Ishikawa (cell line): Measurements from ENCODE around the gene B3GAT1.

Experiments
- CEBPB ChIP-seq: IDR thresholded peaks from 2 replicates; pipeline ENCODE4 v1.6.1; 2012
- CREB1 ChIP-seq: IDR thresholded peaks from 2 replicates; pipeline ENCODE4 v1.6.1; 2012; ENCODE audit warnings: low read depth
- EGR1 ChIP-seq: IDR thresholded peaks from 2 replicates; pipeline ENCODE4 v1.6.1; 2012
- EP300 ChIP-seq: IDR thresholded peaks from 2 replicates; pipeline ENCODE4 v1.6.1; 2012; ENCODE audit warnings: borderline replicate concordance
- FOXM1 ChIP-seq: IDR thresholded peaks from 2 replicates; pipeline ENCODE4 v1.6.1; 2012; ENCODE audit warnings: low read depth, borderline replicate concordance
- NFIC ChIP-seq: IDR thresholded peaks from 2 replicates; pipeline ENCODE4 v1.6.1; 2012
- RAD21 ChIP-seq: IDR thresholded peaks from 2 replicates; pipeline ENCODE4 v1.6.1; 2012; ENCODE audit warnings: low read depth
- TAF1 ChIP-seq: IDR thresholded peaks from 2 replicates; pipeline ENCODE4 v1.6.1; 2012; ENCODE audit warnings: low read depth, mild to moderate bottlenecking
- TCF12 ChIP-seq: IDR thresholded peaks from 2 replicates; pipeline ENCODE4 v1.6.1; 2012; ENCODE audit warnings: low read depth
- TEAD4 ChIP-seq: IDR thresholded peaks from 2 replicates; pipeline ENCODE4 v1.6.1; 2012
- YY1 ChIP-seq: IDR thresholded peaks from 2 replicates; pipeline ENCODE4 v1.6.1; 2012; ENCODE audit warnings: low read depth
- ZBTB7A ChIP-seq: IDR thresholded peaks from 2 replicates; pipeline ENCODE4 v1.6.1; 2012; ENCODE audit warnings: low read depth
- TF ChIP-seq, protein P1 (sequence below): IDR thresholded peaks from 2 replicates; pipeline ENCODE4 v1.6.1; 2012; ENCODE audit warnings: low read depth, mild to moderate bottlenecking
- TF ChIP-seq, protein P2 (sequence below): IDR thresholded peaks from 2 replicates; pipeline ENCODE4 v1.6.1; 2012
- TF ChIP-seq, protein P3 (sequence below): IDR thresholded peaks from 2 replicates; pipeline ENCODE4 v1.6.1; 2012

B3GAT1 gene

DNA sequence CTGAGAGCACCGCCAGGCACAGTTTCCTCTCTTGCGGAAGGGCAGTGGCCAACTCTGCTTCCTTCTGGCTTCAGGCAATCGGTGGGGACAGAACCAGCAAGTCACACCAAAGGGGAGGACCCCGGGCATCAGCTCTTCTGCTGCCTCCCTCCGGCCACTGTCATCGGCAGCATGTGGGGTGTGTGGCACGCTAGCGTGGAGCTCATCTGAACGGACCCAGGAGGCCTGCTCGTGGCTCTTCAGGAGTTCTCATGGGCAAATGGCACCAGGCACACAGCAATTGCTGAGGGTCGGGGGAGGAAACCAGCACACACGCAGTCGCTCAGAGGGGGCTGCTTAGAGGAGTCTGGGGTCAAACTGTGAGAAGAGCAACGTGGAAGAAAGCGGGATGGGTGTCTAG is 26.9 kb downstream of the B3GAT1 start:
- TF ChIP-seq FOXM1 (no peak), YY1 (no peak), TCF12 (no peak), NFIC (no peak), CREB1 (no peak)
- TF ChIP-seq, protein P1, sequence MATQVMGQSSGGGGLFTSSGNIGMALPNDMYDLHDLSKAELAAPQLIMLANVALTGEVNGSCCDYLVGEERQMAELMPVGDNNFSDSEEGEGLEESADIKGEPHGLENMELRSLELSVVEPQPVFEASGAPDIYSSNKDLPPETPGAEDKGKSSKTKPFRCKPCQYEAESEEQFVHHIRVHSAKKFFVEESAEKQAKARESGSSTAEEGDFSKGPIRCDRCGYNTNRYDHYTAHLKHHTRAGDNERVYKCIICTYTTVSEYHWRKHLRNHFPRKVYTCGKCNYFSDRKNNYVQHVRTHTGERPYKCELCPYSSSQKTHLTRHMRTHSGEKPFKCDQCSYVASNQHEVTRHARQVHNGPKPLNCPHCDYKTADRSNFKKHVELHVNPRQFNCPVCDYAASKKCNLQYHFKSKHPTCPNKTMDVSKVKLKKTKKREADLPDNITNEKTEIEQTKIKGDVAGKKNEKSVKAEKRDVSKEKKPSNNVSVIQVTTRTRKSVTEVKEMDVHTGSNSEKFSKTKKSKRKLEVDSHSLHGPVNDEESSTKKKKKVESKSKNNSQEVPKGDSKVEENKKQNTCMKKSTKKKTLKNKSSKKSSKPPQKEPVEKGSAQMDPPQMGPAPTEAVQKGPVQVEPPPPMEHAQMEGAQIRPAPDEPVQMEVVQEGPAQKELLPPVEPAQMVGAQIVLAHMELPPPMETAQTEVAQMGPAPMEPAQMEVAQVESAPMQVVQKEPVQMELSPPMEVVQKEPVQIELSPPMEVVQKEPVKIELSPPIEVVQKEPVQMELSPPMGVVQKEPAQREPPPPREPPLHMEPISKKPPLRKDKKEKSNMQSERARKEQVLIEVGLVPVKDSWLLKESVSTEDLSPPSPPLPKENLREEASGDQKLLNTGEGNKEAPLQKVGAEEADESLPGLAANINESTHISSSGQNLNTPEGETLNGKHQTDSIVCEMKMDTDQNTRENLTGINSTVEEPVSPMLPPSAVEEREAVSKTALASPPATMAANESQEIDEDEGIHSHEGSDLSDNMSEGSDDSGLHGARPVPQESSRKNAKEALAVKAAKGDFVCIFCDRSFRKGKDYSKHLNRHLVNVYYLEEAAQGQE = no peak

DNA sequence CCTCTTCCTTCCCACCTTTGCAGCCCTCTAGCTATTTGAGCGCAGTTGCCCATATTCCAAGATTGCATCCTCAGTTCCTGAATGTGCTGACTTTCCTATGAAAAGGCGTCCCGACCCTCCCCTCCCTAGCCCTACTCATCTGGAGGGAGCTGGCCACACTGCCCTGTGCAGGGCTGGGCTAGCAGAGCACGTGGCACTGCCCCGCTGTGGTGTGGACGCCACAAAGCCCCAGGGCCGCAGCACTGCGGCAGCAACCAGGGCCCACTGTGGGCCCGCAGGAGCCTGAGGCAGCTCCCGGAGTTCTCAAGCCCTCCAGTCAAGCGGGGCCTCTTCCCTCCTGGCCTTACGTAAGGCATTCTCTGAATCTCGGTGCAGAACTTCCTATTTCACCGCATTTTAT is 27.6 kb downstream of the B3GAT1 start:
- no peak for TF ChIP-seq TAF1
- no peak for TF ChIP-seq TCF12

DNA sequence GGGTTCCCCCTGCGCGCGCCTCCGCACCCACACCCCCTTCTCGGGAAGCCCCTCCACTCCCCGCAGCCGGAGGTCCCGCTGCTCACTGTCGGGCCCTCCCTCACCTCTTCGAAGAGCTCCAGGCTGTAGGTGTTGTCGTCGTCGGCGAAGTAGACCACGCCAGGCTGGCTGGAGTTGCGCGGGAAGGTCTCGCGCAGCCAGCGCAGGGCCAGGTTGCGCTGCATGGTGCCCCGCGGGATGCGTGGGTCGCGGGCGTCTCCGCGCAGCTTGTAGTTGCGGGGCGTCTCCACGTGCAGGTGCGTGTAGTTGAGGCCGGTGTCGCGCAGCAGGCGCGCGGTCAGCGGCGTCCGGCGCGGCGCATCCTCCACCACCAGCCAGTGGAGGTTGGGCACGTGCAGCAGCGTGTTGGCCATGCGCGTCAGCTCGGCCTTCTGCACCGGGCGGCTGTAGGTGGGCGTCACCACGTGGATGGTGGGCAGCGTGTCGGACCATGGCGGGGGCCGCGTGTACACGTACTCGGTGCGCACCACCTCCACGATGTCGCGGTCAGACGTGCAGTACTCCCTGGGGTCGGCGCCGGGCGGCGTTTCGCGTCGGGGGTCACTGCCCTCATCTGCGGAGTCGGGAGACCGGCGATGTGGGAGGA is 28.3 kb downstream of the B3GAT1 start:
- TF ChIP-seq RAD21 = no peak
- no peak for TF ChIP-seq ZBTB7A
- TF ChIP-seq, protein P2, sequence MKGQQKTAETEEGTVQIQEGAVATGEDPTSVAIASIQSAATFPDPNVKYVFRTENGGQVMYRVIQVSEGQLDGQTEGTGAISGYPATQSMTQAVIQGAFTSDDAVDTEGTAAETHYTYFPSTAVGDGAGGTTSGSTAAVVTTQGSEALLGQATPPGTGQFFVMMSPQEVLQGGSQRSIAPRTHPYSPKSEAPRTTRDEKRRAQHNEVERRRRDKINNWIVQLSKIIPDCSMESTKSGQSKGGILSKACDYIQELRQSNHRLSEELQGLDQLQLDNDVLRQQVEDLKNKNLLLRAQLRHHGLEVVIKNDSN = no peak
- no peak for TF ChIP-seq FOXM1
- TF ChIP-seq, protein P3, sequence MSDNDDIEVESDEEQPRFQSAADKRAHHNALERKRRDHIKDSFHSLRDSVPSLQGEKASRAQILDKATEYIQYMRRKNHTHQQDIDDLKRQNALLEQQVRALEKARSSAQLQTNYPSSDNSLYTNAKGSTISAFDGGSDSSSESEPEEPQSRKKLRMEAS = no peak
- TF ChIP-seq TEAD4 = no peak
- no peak for TF ChIP-seq CREB1
- no peak for TF ChIP-seq TCF12
- no peak for TF ChIP-seq YY1
- TF ChIP-seq EP300 = no peak
- no peak for TF ChIP-seq CEBPB
- no peak for TF ChIP-seq EGR1
- TF ChIP-seq TAF1 = no peak

DNA sequence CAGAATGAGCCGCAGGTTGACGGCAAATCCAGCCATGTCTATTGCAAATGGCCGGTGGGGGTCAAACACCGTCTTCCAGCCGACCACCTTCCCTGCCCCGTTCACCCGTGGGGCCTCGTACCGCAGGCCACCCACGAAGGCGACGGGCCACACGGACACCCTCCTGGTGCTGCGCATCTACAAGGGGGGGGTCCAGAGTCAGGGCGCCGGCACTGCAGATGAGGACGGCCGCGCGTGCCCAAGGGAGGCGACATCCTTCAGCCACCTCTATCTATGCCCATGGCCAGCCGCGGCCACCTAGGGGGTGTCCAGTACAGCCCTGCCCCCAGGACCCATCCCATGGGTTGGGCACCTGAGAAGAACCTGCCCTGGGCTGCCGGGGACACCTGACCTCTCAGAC is 29.2 kb downstream of the B3GAT1 start:
- TF ChIP-seq TAF1 = no peak
- TF ChIP-seq, protein P2 = no peak
- TF ChIP-seq, protein P3 = no peak
- TF ChIP-seq ZBTB7A = no peak
- TF ChIP-seq FOXM1 = no peak
- TF ChIP-seq, protein P1 = no peak
- no peak for TF ChIP-seq TEAD4
- TF ChIP-seq TCF12 = no peak
- no peak for TF ChIP-seq NFIC
- no peak for TF ChIP-seq CREB1
- no peak for TF ChIP-seq EP300
- no peak for TF ChIP-seq EGR1
- no peak for TF ChIP-seq CEBPB
- TF ChIP-seq RAD21 = no peak
- TF ChIP-seq YY1 = no peak

DNA sequence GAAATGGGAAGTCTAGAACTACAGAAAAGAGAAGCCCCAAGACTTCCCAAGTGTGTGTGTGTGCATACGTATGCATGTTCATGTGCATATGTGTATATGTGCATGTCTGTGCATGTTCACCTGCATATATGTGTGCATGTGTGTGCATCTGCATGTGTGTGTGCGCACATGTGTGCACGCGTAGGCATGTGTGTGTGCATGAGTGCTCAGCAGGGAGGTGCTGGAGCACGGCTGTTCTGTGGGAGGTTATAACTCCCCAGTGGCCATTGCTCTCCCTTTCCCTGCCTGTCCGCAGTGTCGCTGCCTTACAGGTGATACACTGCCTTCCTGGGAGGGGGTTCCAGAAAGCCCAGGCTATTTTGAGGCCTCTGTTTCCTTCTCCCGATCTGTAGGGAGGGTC is 29.8 kb downstream of the B3GAT1 start:
- TF ChIP-seq TEAD4 (no peak), YY1 (no peak), EGR1 (no peak), EP300 (no peak), CEBPB (no peak), FOXM1 (no peak), TAF1 (no peak), RAD21 (no peak), NFIC (no peak), ZBTB7A (no peak), CREB1 (no peak), TCF12 (no peak)
- TF ChIP-seq, protein P3 = no peak
- TF ChIP-seq, protein P2 = no peak
- TF ChIP-seq, protein P1 = no peak
